Loucy (cell line): ENCODE data around the gene PARVG.

Source experiments
- CTCF ChIP-seq: fragments of 200-600 bp; sonication (generic); conservative IDR thresholded peaks from 2 replicates; pipeline ENCODE4 v1.5.1; 2014; ENCODE audit warnings: mild to moderate bottlenecking, antibody characterized with exemption, low read length
- EZH2phosphoT487 ChIP-seq: fragments of 200-600 bp; IDR thresholded peaks from 2 replicates; pipeline ENCODE4 v1.6.1; 2018; ENCODE audit warnings: antibody characterized with exemption, mild to moderate bottlenecking, moderate library complexity, borderline replicate concordance

GRCh38 chr22:44225091-44225689 lies 44.5 kb downstream of the PARVG start:
- TF ChIP-seq CTCF (no peak), EZH2phosphoT487 (no peak)
